IMR-90 (cell line): Measurements from ENCODE around the gene SLC41A1. TPM values are rescaled to one million over a fixed set of nuclear protein-coding genes. Genes with fewer than 3 reads are reported as not detected.

ENCODE experiments used
- ATAC-seq: fragments of 200-7000 bp; cut with Tn5 transposase; 2 replicates; pipeline ENCODE4 v1.9.1; 2020; ENCODE audit warnings: low read depth, mild to moderate bottlenecking, moderate library complexity
- BruUV-seq: library from RNA; stranded (reverse); fragments of 400-500 nt; replicated peaks from 2 replicates; lab custom pipeline; 2021; lab: Mats Ljungman, UMichigan
- CTCF ChIA-PET: fragments of 300-600 bp; formaldehyde crosslinking; extraction: SDS; loops from one replicate; lab custom pipeline; 2021; ENCODE audit warnings: antibody characterized with exemption; lab: Yijun Ruan, JAX
- POLR2A ChIA-PET: fragments of 300-600 bp; sonication (Branson Sonifier 250); formaldehyde crosslinking; loops from one replicate; lab custom pipeline; 2022; ENCODE audit warnings: antibody characterized with exemption; ENCODE audit not compliant: unreplicated experiment; lab: Charles Lee
- DNase-seq: peaks from one replicate; pipeline ENCODE4 v3.0.0; 2013
- H2AFZ ChIP-seq: replicated peaks from 2 replicates; pipeline ENCODE3; 2013; ENCODE audit warnings: low read length, mild to moderate bottlenecking; ENCODE audit not compliant: poor library complexity
- H2AK5ac ChIP-seq: 2 replicates; pipeline ENCODE4 v1.6.1; 2013; ENCODE audit warnings: low read depth, low read length, inconsistent platforms
- H2AK9ac ChIP-seq: replicated peaks from 2 replicates; pipeline ENCODE3; 2013; ENCODE audit warnings: mild to moderate bottlenecking, low read depth, low read length, moderate library complexity; ENCODE audit not compliant: poor library complexity
- H2BK120ac ChIP-seq: 2 replicates; pipeline ENCODE4 v1.6.1; 2013; ENCODE audit warnings: low read depth, low read length, inconsistent platforms
- H2BK15ac ChIP-seq: 3 replicates; pipeline ENCODE4 v1.6.1; 2013; ENCODE audit warnings: low read depth, low read length, inconsistent platforms
- H2BK20ac ChIP-seq: 2 replicates; pipeline ENCODE4 v1.6.1; 2013; ENCODE audit warnings: low read depth, mild to moderate bottlenecking, inconsistent platforms, low read length, moderate library complexity
- H2BK5ac ChIP-seq: 2 replicates; pipeline ENCODE4 v1.6.1; 2013; ENCODE audit warnings: mild to moderate bottlenecking, low read depth, low read length, inconsistent platforms; ENCODE audit not compliant: poor library complexity, severe bottlenecking
- H3K14ac ChIP-seq: replicated peaks from 2 replicates; pipeline ENCODE4 v1.6.1; 2013; ENCODE audit warnings: low read depth, low read length, inconsistent platforms
- H3K18ac ChIP-seq: 2 replicates; pipeline ENCODE4 v1.6.1; 2013; ENCODE audit warnings: low read depth, low read length, control low read depth
- H3K23ac ChIP-seq: 2 replicates; pipeline ENCODE4 v1.6.1; 2013; ENCODE audit warnings: low read depth, low read length, inconsistent platforms
- H3K27ac ChIP-seq: 2 replicates; pipeline ENCODE4 v1.5.1; 2013; ENCODE audit warnings: mild to moderate bottlenecking, control low read depth, low read length; ENCODE audit not compliant: insufficient read depth
- H3K27me3 ChIP-seq: 2 replicates; pipeline ENCODE4 v1.6.1; 2013; ENCODE audit warnings: low read length; ENCODE audit not compliant: control insufficient read depth, insufficient read depth
- H3K36me3 ChIP-seq: 2 replicates; pipeline ENCODE4 v1.6.1; 2013; ENCODE audit warnings: low read length, mixed read lengths; ENCODE audit not compliant: control insufficient read depth, insufficient read depth
- H3K4ac ChIP-seq: 2 replicates; pipeline ENCODE4 v1.6.1; 2013; ENCODE audit warnings: low read depth, low read length, inconsistent platforms
- H3K4me1 ChIP-seq: 2 replicates; pipeline ENCODE4 v1.6.1; 2013; ENCODE audit warnings: low read length, mixed read lengths; ENCODE audit not compliant: control insufficient read depth, insufficient read depth
- H3K4me2 ChIP-seq: 2 replicates; pipeline ENCODE4 v1.6.1; 2013; ENCODE audit warnings: low read depth, mild to moderate bottlenecking, control low read depth, low read length, moderate library complexity
- H3K4me3 ChIP-seq: 2 replicates; pipeline ENCODE4 v1.5.1; 2013; ENCODE audit warnings: low read depth, mild to moderate bottlenecking, control low read depth, low read length, moderate library complexity; ENCODE audit not compliant: insufficient read depth
- H3K56ac ChIP-seq: 2 replicates; pipeline ENCODE4 v1.6.1; 2013; ENCODE audit warnings: low read length, inconsistent platforms; ENCODE audit not compliant: insufficient read depth; ENCODE audit errors: extremely low read depth
- H3K79me1 ChIP-seq, 2 experiments: 2 replicates each; pipeline ENCODE4 v1.6.1; 2013; ENCODE audit warnings: low read length in 2 of 2, inconsistent platforms in 1 of 2, low read depth in 1 of 2
- H3K9ac ChIP-seq: 2 replicates; pipeline ENCODE4 v1.6.1; 2013; ENCODE audit warnings: low read depth, low read length, control low read depth
- H3K9me1 ChIP-seq: 2 replicates; pipeline ENCODE4 v1.6.1; 2013; ENCODE audit warnings: low read length, inconsistent platforms; ENCODE audit not compliant: insufficient read depth
- H3K9me3 ChIP-seq: 2 replicates; pipeline ENCODE4 v1.6.1; 2013; ENCODE audit warnings: low read length; ENCODE audit not compliant: control insufficient read depth, insufficient read depth
- H4K20me1 ChIP-seq: 2 replicates; pipeline ENCODE4 v1.6.1; 2013; ENCODE audit warnings: low read length, inconsistent platforms; ENCODE audit not compliant: insufficient read depth
- H4K5ac ChIP-seq: 2 replicates; pipeline ENCODE4 v1.6.1; 2013; ENCODE audit warnings: mild to moderate bottlenecking, low read depth, low read length, control low read depth
- H4K8ac ChIP-seq, 2 experiments: 2 replicates each; pipeline ENCODE4 v1.6.1; 2013; ENCODE audit warnings: low read depth in 2 of 2, low read length in 2 of 2, control low read depth in 1 of 2, inconsistent platforms in 1 of 2
- H4K91ac ChIP-seq: 2 replicates; pipeline ENCODE4 v1.6.1; 2013; ENCODE audit warnings: low read depth, low read length, inconsistent platforms; ENCODE audit not compliant: insufficient read depth
- BHLHE40 ChIP-seq: fragments of 150-350 bp; IDR thresholded peaks from 2 replicates; pipeline ENCODE4 v1.6.1; 2016; ENCODE audit warnings: mild to moderate bottlenecking, low read depth, low read length
- CEBPB ChIP-seq: IDR thresholded peaks from 2 replicates; pipeline ENCODE4 v1.6.1; 2012; ENCODE audit warnings: low read depth, low read length, improper control_type of control experiment
- CHD1 ChIP-seq: IDR thresholded peaks from 2 replicates; pipeline ENCODE4 v1.6.1; 2012; ENCODE audit warnings: low read depth, low read length, improper control_type of control experiment
- CTCF ChIP-seq: conservative IDR thresholded peaks from 2 replicates; pipeline ENCODE4 v1.5.1; 2012; ENCODE audit warnings: mild to moderate bottlenecking, low read depth, low read length, improper control_type of control experiment
- ELK1 ChIP-seq: fragments of 150-350 bp; IDR thresholded peaks from 2 replicates; pipeline ENCODE4 v1.6.1; 2016; ENCODE audit warnings: low read depth, mild to moderate bottlenecking, low read length, moderate library complexity, borderline replicate concordance
- MAFK ChIP-seq: IDR thresholded peaks from 2 replicates; pipeline ENCODE4 v1.6.1; 2012; ENCODE audit warnings: low read depth, low read length, improper control_type of control experiment
- MAZ ChIP-seq: IDR thresholded peaks from 2 replicates; pipeline ENCODE4 v1.6.1; 2012; ENCODE audit warnings: low read depth, mild to moderate bottlenecking, low read length, improper control_type of control experiment, moderate library complexity, borderline replicate concordance
- MXI1 ChIP-seq: IDR thresholded peaks from 2 replicates; pipeline ENCODE4 v1.6.1; 2012; ENCODE audit warnings: low read depth, mild to moderate bottlenecking, low read length, moderate library complexity, borderline replicate concordance
- NFE2L2 ChIP-seq: fragments of 150-350 bp; IDR thresholded peaks from 2 replicates; pipeline ENCODE4 v1.6.1; 2016; ENCODE audit warnings: low read depth, mild to moderate bottlenecking, low read length
- POLR2A ChIP-seq: IDR thresholded peaks from 2 replicates; pipeline ENCODE4 v1.6.1; 2012; ENCODE audit warnings: mild to moderate bottlenecking, low read depth, low read length
- RAD21 ChIP-seq: IDR thresholded peaks from 2 replicates; pipeline ENCODE4 v1.6.1; 2012; ENCODE audit warnings: low read length, improper control_type of control experiment
- RCOR1 ChIP-seq: IDR thresholded peaks from 2 replicates; pipeline ENCODE4 v1.6.1; 2012; ENCODE audit warnings: mild to moderate bottlenecking, low read length, improper control_type of control experiment; ENCODE audit not compliant: insufficient replicate concordance
- RFX5 ChIP-seq: IDR thresholded peaks from 2 replicates; pipeline ENCODE4 v1.8.0; 2012; ENCODE audit warnings: low read depth, mild to moderate bottlenecking, low read length, moderate library complexity
- SMC3 ChIP-seq: fragments of 150-350 bp; IDR thresholded peaks from 2 replicates; pipeline ENCODE4 v1.6.1; 2016; ENCODE audit warnings: low read depth, mild to moderate bottlenecking, antibody characterized with exemption, low read length, moderate library complexity
- USF2 ChIP-seq: fragments of 150-350 bp; IDR thresholded peaks from 2 replicates; pipeline ENCODE4 v1.6.1; 2017; ENCODE audit warnings: mild to moderate bottlenecking, antibody characterized with exemption, low read length, low read depth
- whole genome bisulfite sequencing, 2 experiments: methylation state at CpG; one replicate each; pipeline versions ENCODE4 v1.1.5 to v1.1.7; 2013; ENCODE audit warnings: missing lambda C conversion rate in 2 of 2; ENCODE audit not compliant: insufficient read length in 1 of 2; ENCODE audit errors: extremely low coverage in 2 of 2; 5-methylcytosine and 5-hydroxymethylcytosine counted together
- dilution Hi-C: fragments of 300-500 bp; cut with HindIII; formaldehyde crosslinking; loops from one replicate; pipeline ENCODE4 v1.14.3; 2018; ENCODE audit warnings: low sequenced_read_pairs; ENCODE audit not compliant: unreplicated experiment
- in situ Hi-C: fragments of 300-500 bp; cut with MboI; formaldehyde crosslinking; loops from 3 replicates; pipeline ENCODE4 v1.14.3; 2019; ENCODE audit warnings: low sequenced_read_pairs, inconsistent platforms, mixed read lengths
- intact Hi-C: fragments of 100-400 bp; cut with micrococcal nuclease; formaldehyde crosslinking; loops from 2 replicates; pipeline ENCODE4 v1.10.0; 2022
- polyA plus RNA-seq, 3 experiments: library from polyadenylated mRNA; depleted of rRNA; stranded (reverse); fragments of >200 nt; gene quantifications; 2 replicates each; pipeline ENCODE4 v1.2.3, GENCODE V29; 2012; ENCODE audit warnings: low replicate concordance in 1 of 3
- total RNA-seq: library from RNA; depleted of rRNA; stranded (reverse); fragments of >200 nt; gene quantifications from 2 replicates; pipeline ENCODE4 v1.2.3, GENCODE V29; 2012

The SLC41A1 gene
- total and polyA plus RNA-seq, 2 of the 4 experiments (the other 2 are of a cell fraction): 6.3 to 26.3 TPM

GRCh38 chr1:205800427-205800826, 12.6 kb downstream of the SLC41A1 start:
- no peak overlapping the region for H2BK15ac ChIP-seq
- H3K36me3 ChIP-seq: peaks cover 45% of the 10 kb centered on the region
- H3K27me3 ChIP-seq: no peaks in the 10 kb centered on the region
- no peak overlapping the region for H3K23ac ChIP-seq
- no peak overlapping the region for H4K5ac ChIP-seq
- H3K9ac ChIP-seq: no peak overlapping the region
- H2BK20ac ChIP-seq: no peak overlapping the region
- no peak overlapping the region for H4K8ac ChIP-seq
- H3K4me1 ChIP-seq: no peaks in the 10 kb centered on the region
- H3K9me3 ChIP-seq: no peaks in the 10 kb centered on the region
- DNase-seq (no peak), ATAC-seq (no peak)
- H3K14ac ChIP-seq: no peak overlapping the region
- H3K18ac ChIP-seq: no peak overlapping the region
- dilution Hi-C loops: no loop called here
- no peak overlapping the region for H2BK120ac ChIP-seq
- ChIA-PET CTCF (interaction anchor here (1.1 to 1.8 kb wide), 2 partner anchors 8 to 177 kb away, joined by 3 to 5 read pairs; no protein-coding TSS in a partner anchor), POLR2A (no interaction called here)
- 80% methylated on average over 2 of the region's 7 CpGs; no CpG with 5 or more reads in 1 of the 2 experiments for WGBS, 2 experiments
- intact Hi-C loops: no loop called here
- no peak overlapping the region for H3K4me3 ChIP-seq
- no peak overlapping the region for H4K91ac ChIP-seq
- H3K9me1 ChIP-seq: peaks cover 1% of the 10 kb centered on the region; the same call in 1 of the 2 replicates
- H3K56ac ChIP-seq: no peak overlapping the region
- TF ChIP-seq ELK1: no peak
- TF ChIP-seq CEBPB: no peak
- no peak for TF ChIP-seq USF2
- TF ChIP-seq BHLHE40: no peak
- no peak for TF ChIP-seq MAFK
- no peak for TF ChIP-seq MAZ
- TF ChIP-seq POLR2A: no peak
- TF ChIP-seq RCOR1: no peak
- no peak for TF ChIP-seq CHD1
- TF ChIP-seq MXI1: no peak
- no peak for TF ChIP-seq RFX5
- no peak for TF ChIP-seq SMC3
- no peak for TF ChIP-seq RAD21
- no peak for TF ChIP-seq CTCF
- no peak for TF ChIP-seq NFE2L2
- no peak overlapping the region for H2AK5ac ChIP-seq
- no peak overlapping the region for H2BK5ac ChIP-seq
- peaks cover 3 to 6% of the 10 kb centered on the region in 2 experiments; a peak in 3 of 4 replicates for H3K79me1 ChIP-seq
- no peak overlapping the region for H3K4ac ChIP-seq
- H4K20me1 ChIP-seq: 0 out of 2 replicates have a peak, but pooled peaks cover 6% of the 10 kb centered on the region
- in situ Hi-C loops: no loop called here
- H2AFZ ChIP-seq: no peak overlapping the region
- BruUV-seq: no TSS peak
- H3K27ac ChIP-seq: no peak overlapping the region
- H3K4me2 ChIP-seq: no peak overlapping the region
- H2AK9ac ChIP-seq: no peak overlapping the region
